K562 (cell line): Measurements from ENCODE around the gene WASF2. TPM values are rescaled to one million over a fixed set of nuclear protein-coding genes. Genes with fewer than 3 reads are reported as not detected.

Experiments
- CSDE1 ChIP-seq, 2 experiments: fragments of 450-650 bp; IDR thresholded peaks; 2 replicates each; pipeline ENCODE4 v1.6.1; 2016; ENCODE audit warnings: mild to moderate bottlenecking in 1 of 2
- FOS ChIP-seq: IDR thresholded peaks from 3 replicates; pipeline ENCODE4 v1.6.1; 2011; ENCODE audit not compliant: insufficient read length; ENCODE audit errors: extremely low read depth
- JUNB ChIP-seq: fragments of 450-650 bp; formaldehyde crosslinking; conservative IDR thresholded peaks from 2 replicates; pipeline ENCODE4 v1.4.0; 2020; ENCODE audit warnings: mild to moderate bottlenecking
- LCOR ChIP-seq: sonication (generic); formaldehyde crosslinking; IDR thresholded peaks from 2 replicates; pipeline ENCODE4 v1.8.0; 2022; ENCODE audit warnings: mild to moderate bottlenecking, missing genetic modification reagents
- STAG1 ChIP-seq: sonication (generic); formaldehyde crosslinking; IDR thresholded peaks from 2 replicates; pipeline ENCODE4 v1.5.0; 2020; ENCODE audit warnings: missing genetic modification reagents, borderline replicate concordance
- TOE1 ChIP-seq, 2 experiments: fragments of 450-650 bp in 1 of 2; sonication (generic) in 1 of 2; formaldehyde crosslinking in 1 of 2; IDR thresholded peaks; 2 replicates each; pipeline versions ENCODE4 v1.7.1 to v1.8.0; 2016 to 2022; ENCODE audit warnings: borderline replicate concordance in 2 of 2, mild to moderate bottlenecking in 2 of 2, antibody characterized with exemption in 1 of 2, inconsistent platforms in 1 of 2, low read depth in 1 of 2, missing genetic modification reagents in 1 of 2, moderate library complexity in 1 of 2
- ZNF263 ChIP-seq: sonication (generic); formaldehyde crosslinking; IDR thresholded peaks from 2 replicates; pipeline ENCODE4 v1.8.0; 2022; ENCODE audit warnings: mild to moderate bottlenecking, missing genetic modification reagents, borderline replicate concordance
- ZNF583 ChIP-seq: fragments of 250-450 bp; sonication (Bioruptor Pico); IDR thresholded peaks from 2 replicates; pipeline ENCODE4 v1.4.0; 2020
- ZNF589 ChIP-seq: fragments of 200-800 bp; sonication (Bioruptor generic); IDR thresholded peaks from 2 replicates; pipeline ENCODE4 v1.6.1; 2016; ENCODE audit warnings: low read depth, missing genetic modification characterization, missing compliant biosample characterization
- polyA plus RNA-seq, 8 experiments: library from polyadenylated mRNA; depleted of rRNA in 4 of 8; stranded (reverse) in 5 of 8; unstranded in 3 of 8; fragments of >200 nt; fragmentation: Nextera tagmentation in 2 of 8; fragmentation: Illumina TruSeq in 1 of 8; extraction: Ambion mirVana in 2 of 8; extraction: Trizol in 1 of 8; gene quantifications; 2 replicates each; pipeline versions ENCODE4 v1.2.1 to v1.2.3, GENCODE V29; 2011 to 2014; ENCODE audit warnings: inconsistent platforms in 1 of 8, missing spikeins in 1 of 8
- total RNA-seq, 7 experiments: library from RNA; depleted of rRNA in 6 of 7; stranded (reverse); fragments of >200 nt in 6 of 7; fragmentation: Illumina TruSeq in 2 of 7; extraction: Trizol in 2 of 7; gene quantifications; 2 replicates each; pipeline versions ENCODE4 v1.2.1 to v1.2.3, GENCODE V29; 2011 to 2021; ENCODE audit warnings: low replicate concordance in 1 of 7
- TF ChIP-seq, protein P1 (sequence below): fragments of 250-450 bp; sonication (Bioruptor Pico); IDR thresholded peaks from 2 replicates; pipeline ENCODE4 v1.4.0; 2020; ENCODE audit warnings: mild to moderate bottlenecking, moderate library complexity, borderline replicate concordance
- TF ChIP-seq, protein P2 (sequence below): sonication (generic); formaldehyde crosslinking; IDR thresholded peaks from 2 replicates; pipeline ENCODE4 v1.8.1; 2023; ENCODE audit warnings: mild to moderate bottlenecking, missing genetic modification reagents
- TF ChIP-seq, protein P3 (sequence below): sonication (generic); formaldehyde crosslinking; IDR thresholded peaks from 2 replicates; pipeline ENCODE4 v1.8.0; 2022; ENCODE audit warnings: missing genetic modification reagents, mild to moderate bottlenecking, borderline replicate concordance
- TF ChIP-seq, protein P4 (sequence below), 3 experiments: fragments of 200-800 bp in 1 of 3; fragments of 250-450 bp in 1 of 3; fragments of 450-650 bp in 1 of 3; sonication (Bioruptor Pico) in 1 of 3; sonication (Bioruptor generic) in 1 of 3; formaldehyde crosslinking in 1 of 3; IDR thresholded peaks; 2 replicates each; pipeline versions ENCODE4 v1.6.1 to v1.8.0; 2016 to 2022; ENCODE audit warnings: mild to moderate bottlenecking in 2 of 3, missing genetic modification characterization in 2 of 3, missing compliant biosample characterization in 1 of 3, moderate library complexity in 1 of 3
- TF ChIP-seq, protein P5 (sequence below): fragments of 450-650 bp; IDR thresholded peaks from 2 replicates; pipeline ENCODE4 v1.6.1; 2014; ENCODE audit warnings: low read depth, mild to moderate bottlenecking, moderate library complexity, borderline replicate concordance

The WASF2 gene
- total and polyA plus RNA-seq, 9 of the 15 experiments (the other 6 are each of a cell fraction or from before 2014, with no cell fraction given): 8.2 to 163 (median 31.2) TPM

DNA sequence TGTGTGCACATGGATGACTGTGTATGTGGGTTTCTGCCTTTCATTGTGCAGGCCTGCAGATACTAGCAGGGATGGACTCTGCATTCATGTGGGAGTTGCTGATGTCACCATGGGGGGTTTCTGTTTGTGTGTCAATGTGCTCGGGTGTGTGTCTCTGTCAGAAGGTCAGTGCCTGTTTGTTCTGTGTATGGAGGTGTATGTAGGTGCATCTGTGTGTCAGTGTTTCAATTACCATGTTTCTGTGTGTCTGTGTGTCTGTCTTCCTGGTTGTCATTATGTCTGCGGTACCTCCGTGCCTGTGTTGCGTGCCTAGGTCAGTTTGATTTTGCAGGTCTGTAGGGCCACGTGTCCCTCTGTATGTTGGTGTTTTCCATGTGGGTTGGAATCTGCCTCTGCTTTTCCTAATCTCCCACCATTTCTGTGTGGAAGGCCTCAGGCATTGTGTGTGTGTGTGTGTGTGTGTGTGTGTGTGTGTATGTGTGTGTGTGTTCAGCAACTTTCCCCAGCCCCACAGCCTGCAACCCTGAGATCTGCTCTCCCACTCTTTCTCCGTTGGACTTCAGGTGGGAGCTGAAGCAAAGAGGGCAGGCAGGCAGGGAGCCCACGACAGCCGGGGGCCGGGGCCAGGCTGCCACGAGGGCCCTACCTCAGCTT is 36.7 kb upstream of the WASF2 start (continued):
- TF ChIP-seq, protein P1, sequence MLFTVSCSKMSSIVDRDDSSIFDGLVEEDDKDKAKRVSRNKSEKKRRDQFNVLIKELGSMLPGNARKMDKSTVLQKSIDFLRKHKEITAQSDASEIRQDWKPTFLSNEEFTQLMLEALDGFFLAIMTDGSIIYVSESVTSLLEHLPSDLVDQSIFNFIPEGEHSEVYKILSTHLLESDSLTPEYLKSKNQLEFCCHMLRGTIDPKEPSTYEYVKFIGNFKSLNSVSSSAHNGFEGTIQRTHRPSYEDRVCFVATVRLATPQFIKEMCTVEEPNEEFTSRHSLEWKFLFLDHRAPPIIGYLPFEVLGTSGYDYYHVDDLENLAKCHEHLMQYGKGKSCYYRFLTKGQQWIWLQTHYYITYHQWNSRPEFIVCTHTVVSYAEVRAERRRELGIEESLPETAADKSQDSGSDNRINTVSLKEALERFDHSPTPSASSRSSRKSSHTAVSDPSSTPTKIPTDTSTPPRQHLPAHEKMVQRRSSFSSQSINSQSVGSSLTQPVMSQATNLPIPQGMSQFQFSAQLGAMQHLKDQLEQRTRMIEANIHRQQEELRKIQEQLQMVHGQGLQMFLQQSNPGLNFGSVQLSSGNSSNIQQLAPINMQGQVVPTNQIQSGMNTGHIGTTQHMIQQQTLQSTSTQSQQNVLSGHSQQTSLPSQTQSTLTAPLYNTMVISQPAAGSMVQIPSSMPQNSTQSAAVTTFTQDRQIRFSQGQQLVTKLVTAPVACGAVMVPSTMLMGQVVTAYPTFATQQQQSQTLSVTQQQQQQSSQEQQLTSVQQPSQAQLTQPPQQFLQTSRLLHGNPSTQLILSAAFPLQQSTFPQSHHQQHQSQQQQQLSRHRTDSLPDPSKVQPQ: no peak
- TF ChIP-seq JUNB (CRISPR knock-in tag) (no peak), ZNF589 (CRISPR knock-in tag) (no peak), STAG1 (CRISPR knock-in tag) (no peak), FOS (no peak), ZNF583 (no peak), TOE1 (IDR thresholded peaks at IDR 0.05; ENCODE audit: borderline replicate concordance) (peak; percentile 78), TOE1 (CRISPR knock-in tag; IDR thresholded peaks at IDR 0.05; ENCODE audit: borderline replicate concordance, low read depth) (no peak), ZNF263 (CRISPR knock-in tag) (no peak; the same call in 1 of the 2 replicates), LCOR (CRISPR knock-in tag) (peak; percentile 4; the same call in 1 of the 2 replicates), CSDE1 (IDR thresholded peaks at IDR 0.05) (peak in 1 of 2 experiments; percentile 85; a peak in 1 of 4 replicates)
- TF ChIP-seq, protein P2, sequence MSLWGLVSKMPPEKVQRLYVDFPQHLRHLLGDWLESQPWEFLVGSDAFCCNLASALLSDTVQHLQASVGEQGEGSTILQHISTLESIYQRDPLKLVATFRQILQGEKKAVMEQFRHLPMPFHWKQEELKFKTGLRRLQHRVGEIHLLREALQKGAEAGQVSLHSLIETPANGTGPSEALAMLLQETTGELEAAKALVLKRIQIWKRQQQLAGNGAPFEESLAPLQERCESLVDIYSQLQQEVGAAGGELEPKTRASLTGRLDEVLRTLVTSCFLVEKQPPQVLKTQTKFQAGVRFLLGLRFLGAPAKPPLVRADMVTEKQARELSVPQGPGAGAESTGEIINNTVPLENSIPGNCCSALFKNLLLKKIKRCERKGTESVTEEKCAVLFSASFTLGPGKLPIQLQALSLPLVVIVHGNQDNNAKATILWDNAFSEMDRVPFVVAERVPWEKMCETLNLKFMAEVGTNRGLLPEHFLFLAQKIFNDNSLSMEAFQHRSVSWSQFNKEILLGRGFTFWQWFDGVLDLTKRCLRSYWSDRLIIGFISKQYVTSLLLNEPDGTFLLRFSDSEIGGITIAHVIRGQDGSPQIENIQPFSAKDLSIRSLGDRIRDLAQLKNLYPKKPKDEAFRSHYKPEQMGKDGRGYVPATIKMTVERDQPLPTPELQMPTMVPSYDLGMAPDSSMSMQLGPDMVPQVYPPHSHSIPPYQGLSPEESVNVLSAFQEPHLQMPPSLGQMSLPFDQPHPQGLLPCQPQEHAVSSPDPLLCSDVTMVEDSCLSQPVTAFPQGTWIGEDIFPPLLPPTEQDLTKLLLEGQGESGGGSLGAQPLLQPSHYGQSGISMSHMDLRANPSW (CRISPR knock-in tag): no peak
- TF ChIP-seq, protein P3, sequence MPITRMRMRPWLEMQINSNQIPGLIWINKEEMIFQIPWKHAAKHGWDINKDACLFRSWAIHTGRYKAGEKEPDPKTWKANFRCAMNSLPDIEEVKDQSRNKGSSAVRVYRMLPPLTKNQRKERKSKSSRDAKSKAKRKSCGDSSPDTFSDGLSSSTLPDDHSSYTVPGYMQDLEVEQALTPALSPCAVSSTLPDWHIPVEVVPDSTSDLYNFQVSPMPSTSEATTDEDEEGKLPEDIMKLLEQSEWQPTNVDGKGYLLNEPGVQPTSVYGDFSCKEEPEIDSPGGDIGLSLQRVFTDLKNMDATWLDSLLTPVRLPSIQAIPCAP (CRISPR knock-in tag): no peak
- TF ChIP-seq, protein P4, sequence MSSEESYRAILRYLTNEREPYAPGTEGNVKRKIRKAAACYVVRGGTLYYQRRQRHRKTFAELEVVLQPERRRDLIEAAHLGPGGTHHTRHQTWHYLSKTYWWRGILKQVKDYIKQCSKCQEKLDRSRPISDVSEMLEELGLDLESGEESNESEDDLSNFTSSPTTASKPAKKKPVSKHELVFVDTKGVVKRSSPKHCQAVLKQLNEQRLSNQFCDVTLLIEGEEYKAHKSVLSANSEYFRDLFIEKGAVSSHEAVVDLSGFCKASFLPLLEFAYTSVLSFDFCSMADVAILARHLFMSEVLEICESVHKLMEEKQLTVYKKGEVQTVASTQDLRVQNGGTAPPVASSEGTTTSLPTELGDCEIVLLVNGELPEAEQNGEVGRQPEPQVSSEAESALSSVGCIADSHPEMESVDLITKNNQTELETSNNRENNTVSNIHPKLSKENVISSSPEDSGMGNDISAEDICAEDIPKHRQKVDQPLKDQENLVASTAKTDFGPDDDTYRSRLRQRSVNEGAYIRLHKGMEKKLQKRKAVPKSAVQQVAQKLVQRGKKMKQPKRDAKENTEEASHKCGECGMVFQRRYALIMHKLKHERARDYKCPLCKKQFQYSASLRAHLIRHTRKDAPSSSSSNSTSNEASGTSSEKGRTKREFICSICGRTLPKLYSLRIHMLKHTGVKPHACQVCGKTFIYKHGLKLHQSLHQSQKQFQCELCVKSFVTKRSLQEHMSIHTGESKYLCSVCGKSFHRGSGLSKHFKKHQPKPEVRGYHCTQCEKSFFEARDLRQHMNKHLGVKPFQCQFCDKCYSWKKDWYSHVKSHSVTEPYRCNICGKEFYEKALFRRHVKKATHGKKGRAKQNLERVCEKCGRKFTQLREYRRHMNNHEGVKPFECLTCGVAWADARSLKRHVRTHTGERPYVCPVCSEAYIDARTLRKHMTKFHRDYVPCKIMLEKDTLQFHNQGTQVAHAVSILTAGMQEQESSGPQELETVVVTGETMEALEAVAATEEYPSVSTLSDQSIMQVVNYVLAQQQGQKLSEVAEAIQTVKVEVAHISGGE (CRISPR knock-in tag; IDR thresholded peaks at IDR 0.05): no peak
- TF ChIP-seq, protein P5, sequence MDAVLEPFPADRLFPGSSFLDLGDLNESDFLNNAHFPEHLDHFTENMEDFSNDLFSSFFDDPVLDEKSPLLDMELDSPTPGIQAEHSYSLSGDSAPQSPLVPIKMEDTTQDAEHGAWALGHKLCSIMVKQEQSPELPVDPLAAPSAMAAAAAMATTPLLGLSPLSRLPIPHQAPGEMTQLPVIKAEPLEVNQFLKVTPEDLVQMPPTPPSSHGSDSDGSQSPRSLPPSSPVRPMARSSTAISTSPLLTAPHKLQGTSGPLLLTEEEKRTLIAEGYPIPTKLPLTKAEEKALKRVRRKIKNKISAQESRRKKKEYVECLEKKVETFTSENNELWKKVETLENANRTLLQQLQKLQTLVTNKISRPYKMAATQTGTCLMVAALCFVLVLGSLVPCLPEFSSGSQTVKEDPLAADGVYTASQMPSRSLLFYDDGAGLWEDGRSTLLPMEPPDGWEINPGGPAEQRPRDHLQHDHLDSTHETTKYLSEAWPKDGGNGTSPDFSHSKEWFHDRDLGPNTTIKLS: no peak
